NOMO-1 treated with DMSO at 0.1 percent for 48 hours (cell line): ENCODE measurements around the gene AGRN.
"Not testable (repeated sequence)": the region's sequence is repeated elsewhere in the genome, so short reads cannot be mapped to it uniquely, and the experiment has no call there.

Experiments
- DNase-seq: peaks from one replicate; lab custom pipeline; 2025; ENCODE audit not compliant: unreplicated experiment; lab: John Stamatoyannopoulos, UW

The AGRN gene

DNA sequence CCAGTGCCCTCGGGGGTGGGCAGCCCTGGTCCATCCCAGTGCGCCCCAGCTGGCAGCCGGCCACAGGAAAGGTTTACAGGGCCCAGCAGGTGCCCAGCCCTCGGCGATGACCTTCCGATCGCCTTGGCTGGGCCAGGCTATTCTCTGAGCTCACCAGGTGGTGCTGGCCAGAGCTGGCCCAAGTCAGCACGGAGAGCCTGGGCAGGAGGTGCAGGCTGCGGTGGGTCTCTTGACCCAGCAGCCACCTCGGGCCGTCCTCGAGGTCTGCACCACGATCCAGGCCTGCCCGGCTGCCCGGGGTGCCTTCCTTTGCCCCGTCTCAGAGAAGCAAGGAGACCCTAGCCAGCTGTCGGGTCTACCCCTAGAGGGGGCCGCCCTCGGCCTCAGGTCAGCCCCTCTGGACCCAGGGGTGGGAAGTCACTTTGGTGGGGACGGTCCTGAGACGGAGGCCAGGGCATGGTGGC, 38.4 kb upstream of the AGRN start:
- no peak for DNase-seq

DNA sequence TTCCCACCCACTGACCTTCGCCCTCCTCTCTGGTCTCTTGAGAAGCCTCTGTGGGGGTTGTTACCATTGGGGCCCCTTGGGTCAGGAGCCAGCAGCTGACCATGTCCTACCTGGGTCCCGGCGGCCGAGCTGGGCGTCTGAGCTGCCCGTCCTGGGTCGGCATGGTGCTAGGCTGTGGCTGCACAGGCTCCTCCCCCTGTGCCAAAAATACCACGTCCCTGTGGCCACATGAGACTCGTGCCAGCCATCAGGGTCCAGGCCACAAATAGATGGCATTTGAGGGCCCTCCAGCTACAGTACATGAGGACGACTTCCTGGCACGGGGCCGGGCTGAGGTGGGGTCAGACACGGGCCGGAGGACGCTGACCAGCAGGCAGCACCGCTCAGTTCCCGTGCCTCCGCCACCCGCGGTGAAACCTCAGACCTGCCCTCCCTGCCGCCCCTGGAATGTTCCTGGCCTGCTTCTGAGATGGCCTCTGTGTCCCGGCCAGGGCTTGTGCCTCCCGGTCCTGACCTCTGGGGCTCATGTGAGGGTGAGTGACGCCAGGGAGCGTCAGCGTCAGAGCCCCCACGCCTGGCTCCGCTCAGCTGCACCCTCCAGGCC, 37.9 kb upstream of the AGRN start, which contains the start of gene PERM1:
Gene PERM1, minus strand, starts transcription at position 139 of the 604 bp plus-strand sequence. CDS start 1,064 bp downstream, outside the sequence.
- DNase-seq: no peak

DNA sequence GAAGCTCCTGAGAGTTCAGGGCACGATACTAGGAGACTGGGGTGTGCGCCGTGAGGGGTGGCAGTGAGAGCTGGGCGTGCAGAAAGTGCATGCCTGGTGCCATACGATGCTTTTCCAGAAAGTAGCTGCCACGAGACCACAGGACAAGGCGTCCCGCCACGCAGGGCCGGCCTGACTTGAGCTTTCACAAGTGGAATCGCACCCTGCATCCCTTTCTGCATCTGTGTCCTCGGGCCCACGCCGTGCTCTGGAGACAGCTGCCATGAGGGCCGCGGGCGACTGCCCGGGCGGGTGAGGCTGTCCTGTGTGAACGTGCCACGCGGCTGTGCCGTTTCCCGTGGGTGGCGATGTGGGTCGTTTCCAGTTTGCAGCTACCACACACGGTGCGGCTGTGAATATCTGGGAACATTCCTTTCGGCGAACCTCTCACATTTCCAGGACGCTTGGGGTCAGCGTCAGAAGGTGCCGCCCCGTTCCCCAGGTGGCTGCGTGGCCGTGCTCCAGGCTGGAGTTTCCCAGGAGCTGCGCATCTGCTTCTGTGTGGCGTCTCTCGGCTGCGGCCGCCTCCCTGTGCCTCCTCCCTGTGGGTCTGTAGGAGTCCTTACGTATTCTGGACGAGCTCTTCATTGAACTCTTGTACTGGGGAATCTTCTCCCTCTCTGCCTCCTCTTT, 37.0 kb upstream of the AGRN start:
- DNase-seq: no peak

DNA sequence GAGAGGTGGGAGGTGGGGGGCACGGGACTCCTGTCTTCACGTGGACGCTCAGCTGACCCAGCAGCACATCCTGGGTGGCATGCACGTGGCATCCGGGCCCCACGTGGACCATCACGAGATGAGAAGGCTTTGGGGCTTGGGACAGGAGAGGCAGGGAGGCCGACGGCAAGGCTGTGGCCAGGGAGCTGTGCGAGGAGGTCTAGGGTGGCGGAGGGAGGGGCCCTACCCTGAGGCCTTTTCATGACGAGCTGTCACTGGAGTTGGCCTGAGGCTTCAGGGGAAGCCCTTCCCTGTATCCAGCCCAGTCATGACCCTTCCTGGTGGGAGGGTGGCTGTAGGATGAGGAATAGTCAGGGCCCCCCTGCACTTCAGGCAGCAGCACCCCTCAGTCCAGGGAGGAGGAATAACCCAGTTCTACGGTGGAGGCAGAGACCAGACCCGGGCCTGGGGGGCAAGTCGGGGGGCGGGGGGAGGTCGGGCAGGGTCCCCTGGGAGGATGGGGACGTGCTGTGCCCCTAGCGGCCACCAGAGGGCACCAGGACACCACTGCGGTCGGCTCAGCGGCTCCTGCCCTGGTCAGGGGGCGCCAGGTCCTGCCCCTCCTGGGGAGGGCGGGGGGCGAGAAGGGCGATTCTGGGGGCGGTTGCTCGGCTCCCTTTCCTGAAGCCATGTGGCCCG, 36.0 kb upstream of the AGRN start:
- DNase-seq: no peak

DNA sequence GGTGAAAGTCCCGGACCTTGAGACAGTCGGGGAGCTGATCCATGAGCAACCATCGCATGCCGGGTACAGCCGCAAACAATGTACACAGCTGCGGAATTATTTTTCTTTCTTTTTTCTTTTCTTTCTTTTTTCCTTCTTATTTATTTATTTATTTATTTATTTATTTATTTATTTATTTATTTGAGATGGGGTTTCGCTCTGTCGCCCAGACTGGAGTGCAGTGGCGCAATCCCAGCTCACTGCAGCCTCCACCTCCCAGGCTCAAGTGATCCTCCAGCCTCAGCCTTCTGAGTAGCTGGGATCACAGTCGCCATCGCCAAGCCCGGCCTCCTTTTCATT, 35.5 kb upstream of the AGRN start:
- no peak for DNase-seq

DNA sequence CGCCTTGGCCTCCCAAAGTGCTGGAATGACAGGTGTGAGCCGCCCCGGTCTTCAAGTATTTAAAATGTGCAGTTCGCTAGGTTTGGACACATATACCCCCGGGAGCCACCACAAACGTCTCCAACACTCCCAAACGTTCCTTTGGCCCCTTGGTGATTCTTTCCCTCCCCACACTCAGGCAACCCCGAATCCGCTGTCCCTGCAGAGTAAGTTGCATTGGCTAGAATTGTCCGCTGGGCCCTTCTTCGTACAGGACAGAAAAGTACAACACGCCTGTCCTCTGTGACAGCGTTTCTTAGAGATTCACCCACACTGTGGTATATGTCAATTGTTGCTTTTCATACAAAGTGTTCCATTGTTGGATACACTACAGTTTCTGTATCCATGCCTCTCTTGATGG, 34.8 kb upstream of the AGRN start:
- DNase-seq: no peak

DNA sequence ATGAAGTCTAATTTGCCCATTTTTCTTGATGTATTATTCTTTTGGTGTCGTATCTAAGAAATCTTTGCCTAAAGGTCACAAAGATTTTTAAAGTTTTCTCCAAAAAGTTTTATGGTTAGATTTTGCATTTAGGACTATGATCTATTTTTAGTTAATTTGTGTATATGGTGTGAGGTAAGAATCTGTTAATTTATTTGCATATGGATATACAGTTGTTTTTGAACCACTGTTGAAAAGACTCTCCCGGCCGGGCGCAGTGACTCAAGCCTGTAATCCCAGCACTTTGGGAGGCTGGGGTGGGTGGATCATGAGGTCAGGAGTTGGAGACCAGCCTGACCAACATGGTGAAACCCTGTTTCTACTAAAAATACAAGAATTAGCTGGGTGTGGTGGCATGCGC, 31.9 kb upstream of the AGRN start:
- DNase-seq: not testable (repeated sequence)

DNA sequence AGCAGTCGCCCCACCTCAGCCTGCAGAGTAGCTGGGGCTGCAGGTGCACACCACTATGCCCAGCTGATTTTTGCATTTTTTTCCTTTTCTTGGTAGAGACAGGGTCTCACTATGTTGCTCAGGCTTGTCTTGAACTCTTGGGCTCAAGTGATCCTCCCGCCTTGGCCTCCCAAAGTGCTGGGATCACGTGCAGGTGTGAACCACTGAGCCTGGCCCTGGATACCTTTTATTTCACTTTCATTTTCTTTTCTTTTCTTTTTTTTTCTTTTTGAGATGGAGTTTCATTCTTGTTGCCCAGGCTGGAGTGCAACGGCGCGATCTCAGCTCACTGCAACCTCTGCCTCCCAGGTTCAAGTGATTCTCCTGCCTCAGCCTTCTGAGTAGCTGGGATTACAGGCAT, 28.6 kb upstream of the AGRN start:
- not testable (repeated sequence) for DNase-seq

DNA sequence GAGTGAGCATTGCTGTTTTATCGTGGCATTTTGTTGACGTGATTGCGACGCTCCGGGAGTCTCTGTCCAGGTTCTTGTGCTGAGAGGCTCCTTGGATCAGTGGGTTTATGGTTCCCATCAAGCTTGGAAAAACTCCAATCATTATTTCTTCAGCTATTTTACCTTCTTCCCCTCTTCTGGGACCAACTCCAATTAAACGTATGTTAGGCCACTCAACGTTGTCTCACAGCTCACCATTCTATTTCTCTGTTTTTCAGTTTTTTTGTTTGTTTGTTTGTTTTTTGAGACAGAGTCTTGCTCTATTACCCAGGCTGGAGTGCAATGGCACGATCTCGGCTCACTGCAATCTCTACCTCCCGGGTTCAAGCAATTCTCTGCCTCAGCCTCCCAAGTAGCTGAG, 28.0 kb upstream of the AGRN start:
- DNase-seq: no peak

DNA sequence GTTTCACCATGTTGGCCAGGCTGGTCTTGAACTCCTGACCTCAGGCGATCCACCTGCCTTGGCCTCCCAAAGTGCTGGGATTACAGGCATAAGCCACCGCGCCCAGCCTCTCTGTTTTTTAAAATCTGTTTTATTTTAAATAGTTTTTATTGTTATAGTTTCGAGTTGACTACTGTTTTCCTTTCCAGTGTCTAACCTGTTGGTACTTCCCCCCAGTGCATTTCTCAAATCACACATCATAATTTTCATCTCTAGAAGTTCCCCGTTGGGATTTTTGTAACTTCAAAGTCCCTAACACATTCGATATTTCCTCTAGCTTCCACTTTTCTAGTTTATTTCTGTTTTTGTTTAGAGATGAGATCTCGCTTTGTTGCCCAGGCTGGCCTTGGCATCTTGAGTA, 27.6 kb upstream of the AGRN start:
- DNase-seq: no peak

DNA sequence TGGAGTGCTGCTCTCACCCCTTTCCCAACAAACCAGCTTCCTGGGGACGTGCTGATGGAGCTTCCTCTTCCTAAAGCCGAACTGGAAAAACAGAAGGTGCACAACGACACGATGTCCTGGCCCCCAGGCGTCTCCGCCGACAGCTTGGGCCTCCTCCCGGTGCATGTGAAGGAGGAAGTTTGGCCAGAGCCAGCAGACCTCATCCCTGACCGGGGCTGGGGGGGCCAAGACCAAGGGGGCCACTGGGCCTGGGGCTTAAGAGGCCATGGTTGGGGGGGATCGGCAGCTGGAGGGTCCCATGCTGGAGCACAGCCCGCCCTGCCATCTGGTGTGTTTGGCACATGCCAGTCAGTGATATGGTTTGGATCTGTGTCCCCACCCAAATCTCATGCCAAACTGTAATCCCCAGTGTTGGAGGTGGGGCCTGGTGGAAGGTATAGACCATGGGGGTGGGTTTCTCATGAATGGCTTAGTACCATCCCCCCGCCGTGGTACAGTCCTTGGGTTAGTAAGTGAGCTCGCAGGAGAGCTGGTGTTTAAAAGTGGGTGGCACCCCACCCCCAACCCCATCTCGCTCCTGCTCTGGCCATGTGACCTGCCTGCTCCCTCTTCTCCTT, 26.4 kb upstream of the AGRN start:
- no peak for DNase-seq

DNA sequence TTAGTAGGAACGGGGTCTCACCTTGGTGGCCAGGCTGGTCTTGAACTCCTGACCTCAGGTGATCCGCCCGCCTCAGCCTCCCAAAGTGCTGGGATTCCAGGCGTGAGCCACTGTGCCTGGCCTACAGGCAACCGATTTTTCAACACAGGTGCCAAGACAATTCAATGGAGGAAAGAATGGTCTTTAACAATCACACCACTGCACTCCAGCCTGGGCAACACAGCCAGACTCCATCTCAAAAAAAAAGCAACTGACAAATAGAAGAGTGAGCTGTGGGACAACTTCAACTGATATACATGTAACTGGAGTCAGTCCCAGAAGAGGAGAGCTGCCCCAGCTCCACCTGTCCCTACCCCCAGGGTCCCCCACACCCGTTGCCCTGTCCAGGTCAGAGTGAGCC, 25.4 kb upstream of the AGRN start:
- DNase-seq: not testable (repeated sequence)

DNA sequence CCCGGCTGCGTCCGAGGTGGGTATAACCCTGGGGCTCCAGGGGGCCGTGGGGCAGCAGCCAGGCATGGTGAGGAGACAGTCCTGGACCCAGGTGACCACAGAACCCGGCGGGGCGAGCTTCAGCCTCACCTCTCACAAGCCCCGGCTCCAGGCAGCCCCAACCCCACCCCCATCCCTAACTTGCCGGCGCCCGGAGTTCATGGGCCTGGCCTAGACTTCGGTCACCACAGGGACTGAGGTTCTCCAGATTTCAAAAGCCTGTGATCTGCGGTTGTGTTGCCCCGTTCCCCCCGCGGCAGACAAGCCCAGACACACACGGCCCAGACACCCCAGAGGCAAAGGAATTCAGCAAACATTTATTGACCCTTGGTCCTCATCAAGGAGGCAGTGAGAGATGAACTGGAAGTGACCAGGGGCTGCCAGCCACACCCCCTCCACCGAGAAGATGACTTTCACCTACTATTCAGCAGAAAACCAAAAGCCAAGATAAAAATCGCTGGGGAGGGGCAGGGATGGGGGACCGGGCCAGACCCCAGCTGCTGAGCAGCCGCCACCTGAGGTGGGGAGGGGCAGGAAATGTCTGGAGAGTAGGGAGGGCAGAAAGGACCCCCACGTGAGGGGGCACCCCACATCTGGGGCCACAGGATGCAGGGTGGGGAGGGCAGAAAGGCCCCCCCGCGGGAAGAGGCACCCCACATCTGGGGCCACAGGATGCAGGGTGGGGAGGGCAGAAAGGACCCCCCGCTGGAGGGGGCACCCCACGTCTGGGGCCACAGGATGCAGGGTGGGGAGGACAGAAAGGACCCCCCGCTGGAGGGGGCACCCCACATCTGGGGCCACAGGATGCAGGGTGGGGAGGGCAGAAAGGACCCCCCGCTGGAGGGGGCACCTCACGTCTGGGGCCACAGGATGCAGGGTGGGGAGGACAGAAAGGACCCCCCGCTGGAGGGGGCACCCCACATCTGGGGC, 24.0 kb upstream of the AGRN start:
- no peak for DNase-seq

DNA sequence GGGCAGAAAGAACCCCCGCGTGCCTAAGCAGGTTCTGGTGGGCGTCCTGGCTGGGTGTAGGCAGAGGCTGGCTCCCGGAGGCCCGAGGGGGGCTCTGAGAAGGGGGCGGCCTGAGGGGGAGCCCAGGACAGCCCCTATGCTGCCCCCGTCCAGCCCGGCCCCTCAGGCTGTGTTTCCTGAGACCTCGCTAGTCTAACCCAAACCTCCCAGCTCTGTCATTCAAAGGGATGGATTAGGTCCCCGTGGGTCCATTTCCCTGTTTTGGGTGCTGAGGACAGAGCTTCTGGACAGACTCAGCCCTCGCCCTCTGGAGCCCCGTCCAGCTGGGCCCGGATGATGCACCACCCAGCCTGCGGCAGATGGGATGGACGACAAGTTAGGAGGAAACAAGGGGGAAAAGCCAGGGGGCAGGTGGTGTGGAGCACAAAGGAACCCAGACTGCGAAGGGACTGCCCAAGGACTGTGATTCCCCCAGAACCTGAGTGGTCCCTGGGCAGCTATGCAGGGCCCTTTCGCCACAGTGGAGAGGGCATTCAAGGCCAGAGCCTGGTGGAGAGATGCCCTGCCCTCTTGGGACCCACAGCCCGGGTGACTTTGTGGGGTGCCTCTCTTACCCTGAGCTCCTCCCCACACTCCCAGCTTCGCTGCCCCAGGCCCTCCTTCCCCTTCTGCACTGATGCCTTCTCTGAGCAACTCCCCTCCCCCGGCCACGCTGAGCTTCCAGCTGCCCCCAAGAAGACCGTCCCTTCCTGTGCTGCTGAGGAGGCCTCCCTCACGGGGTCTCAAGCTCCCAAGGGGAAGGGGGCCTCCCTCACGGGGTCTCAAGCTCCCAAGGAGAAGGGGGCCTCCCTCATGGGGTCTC, 22.8 kb upstream of the AGRN start:
- DNase-seq: no peak

DNA sequence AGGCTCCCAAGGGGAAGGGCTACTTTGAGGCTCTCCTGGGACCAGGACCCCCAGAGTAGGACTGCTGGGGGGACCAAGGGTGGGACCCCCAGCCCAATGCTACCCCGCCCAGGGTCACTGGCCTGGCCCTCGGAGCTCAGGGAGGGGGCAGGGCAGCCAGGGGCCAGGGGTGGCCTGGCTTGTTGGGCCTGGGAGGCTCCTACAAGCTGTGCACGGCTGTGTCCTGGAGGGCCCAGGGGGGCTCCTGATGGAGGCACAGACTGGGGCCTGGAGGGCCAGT, 22.3 kb upstream of the AGRN start:
- no peak for DNase-seq

DNA sequence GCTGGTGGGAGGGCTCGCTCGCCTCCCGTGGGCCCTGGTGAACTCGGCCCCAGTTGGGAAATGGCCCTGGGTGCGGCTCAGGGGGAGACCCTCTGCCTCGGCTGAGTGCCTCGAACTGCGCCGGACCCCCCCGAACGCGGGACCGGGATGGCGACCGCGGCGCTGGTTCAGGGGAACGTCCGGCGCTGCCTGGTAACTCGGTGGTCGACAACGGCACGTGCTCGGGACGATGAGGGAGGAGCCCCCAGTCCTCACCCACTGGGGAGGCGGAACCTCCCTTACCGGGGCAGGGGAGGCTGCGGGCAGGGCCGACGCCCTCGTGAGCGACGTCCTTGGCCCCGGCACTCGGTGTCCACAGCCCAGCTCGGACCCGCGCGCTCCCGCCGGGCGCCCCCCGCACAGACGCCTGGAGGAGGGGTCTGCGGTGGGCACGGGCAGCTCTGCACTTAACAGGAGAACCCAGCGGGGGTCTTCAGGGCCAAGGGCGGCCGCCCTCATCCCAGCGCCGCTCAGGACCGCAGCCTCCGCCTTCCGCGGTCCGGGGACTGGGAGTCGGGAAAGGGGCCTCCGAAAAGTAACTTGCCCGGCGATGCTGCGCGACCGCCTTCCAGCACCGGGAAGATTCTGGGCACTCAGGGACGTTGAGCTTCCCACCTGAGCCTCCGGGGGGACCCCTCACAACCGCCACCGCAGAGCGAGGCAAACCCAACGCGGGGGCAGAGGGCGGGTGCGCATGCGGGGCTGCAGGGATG, 21.8 kb upstream of the AGRN start:
- DNase-seq: no peak

DNA sequence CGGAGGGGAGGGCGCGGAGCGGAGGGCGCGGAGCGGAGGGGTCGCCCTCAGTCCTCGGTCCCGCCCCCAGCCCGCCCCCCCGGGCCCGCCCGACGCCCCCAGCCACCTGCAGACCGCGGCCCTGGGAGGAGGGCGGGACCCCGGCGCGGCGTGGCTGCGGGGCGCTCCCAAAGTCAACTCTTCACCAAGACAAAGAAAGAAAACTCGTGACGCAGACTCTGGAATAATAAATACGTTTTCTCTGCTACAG, 21.2 kb upstream of the AGRN start:
- DNase-seq: no peak

DNA sequence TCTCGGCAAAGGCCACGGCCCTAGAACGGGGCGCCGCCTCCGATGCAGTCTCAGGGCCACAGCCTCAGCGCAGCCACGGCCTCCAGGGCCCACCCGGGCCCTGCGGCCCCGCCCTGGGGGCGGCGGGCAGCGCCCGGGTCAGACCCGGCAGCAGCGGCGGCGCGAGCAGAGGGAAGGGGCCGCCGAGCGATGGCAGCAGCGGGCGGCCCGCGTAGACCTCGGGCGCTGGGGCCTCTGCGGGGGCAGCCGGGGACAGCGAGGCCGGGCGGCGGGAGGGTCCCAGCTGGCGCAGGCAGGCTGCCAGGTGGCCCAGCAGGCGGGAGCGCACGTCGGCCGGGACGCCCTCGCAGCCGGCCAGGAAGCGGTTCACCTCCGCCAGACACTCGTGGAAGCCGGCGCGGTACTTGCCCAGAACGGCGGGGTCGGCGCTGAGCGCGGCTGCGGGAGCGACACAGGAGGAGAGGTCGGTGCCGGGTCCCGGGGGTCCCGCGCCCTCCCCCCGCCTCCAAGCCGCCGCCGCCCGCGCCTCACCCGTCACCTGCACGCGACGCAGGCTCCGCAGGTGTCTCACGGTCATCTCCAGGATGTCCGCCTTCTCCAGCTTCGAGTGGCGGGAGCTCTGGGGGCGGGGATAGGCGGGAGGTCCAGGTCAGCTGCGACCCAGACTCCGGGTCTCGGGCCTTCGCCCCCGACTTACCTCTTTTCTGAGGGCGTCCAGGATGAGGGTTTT, 20.8 kb upstream of the AGRN start:
- no peak for DNase-seq

DNA sequence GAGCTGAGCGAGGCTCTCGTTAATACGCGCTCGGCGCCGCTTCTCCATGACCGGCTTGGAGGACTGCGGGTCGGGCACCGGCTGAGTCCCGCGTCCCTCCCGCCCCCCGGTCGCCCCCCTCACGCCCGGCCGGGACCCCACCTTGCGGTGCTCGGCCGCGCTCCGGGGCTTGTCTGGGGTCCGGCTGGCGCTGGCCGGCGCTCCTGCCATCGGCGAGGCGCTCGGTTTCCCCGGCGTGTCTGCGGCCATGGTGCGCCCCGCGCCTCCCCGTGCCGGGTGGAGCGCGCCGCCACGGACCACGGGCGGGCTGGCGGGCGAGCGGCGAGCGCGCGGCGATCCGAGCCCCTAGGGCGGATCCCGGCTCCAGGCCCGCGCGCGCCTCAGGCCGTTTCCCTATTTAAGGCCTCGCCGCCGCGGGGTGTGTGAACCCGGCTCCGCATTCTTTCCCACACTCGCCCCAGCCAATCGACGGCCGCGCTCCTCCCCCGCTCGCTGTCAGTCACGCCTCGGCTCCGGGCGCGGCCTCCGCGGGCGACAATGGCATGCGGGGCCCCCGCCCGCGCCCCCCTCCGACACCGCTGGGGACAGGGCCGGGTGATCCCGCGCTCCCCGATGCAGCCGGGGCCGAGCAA, 20.1 kb upstream of the AGRN start, which contains the start of gene HES4:
Gene HES4, minus strand, starts transcription at position 373 of the 632 bp plus-strand sequence. Its CDS starts 124 bp downstream, at position 249.
- peak; percentile 61 for DNase-seq
